Fibroblast of lung (primary cell): ENCODE data around the gene ZNF581.

Experiments
- EZH2 ChIP-seq: IDR thresholded peaks from 2 replicates; pipeline ENCODE4 v1.5.1; 2012; ENCODE audit warnings: low read length, control low read depth, mild to moderate bottlenecking; ENCODE audit errors: missing control alignments
- TF ChIP-seq, protein P1 (sequence below), 2 donors: IDR thresholded peaks in 1 of 2; conservative IDR thresholded peaks in 1 of 2; 1 replicate in 1 of 2; 2 replicates in 1 of 2; pipeline ENCODE4 v1.5.1; 2011 to 2012; ENCODE audit warnings: low read length in 2 of 2, control low read depth in 1 of 2, inconsistent platforms in 1 of 2, low read depth in 1 of 2, mild to moderate bottlenecking in 1 of 2

GRCh38 chr19:55605207-55605636 lies 38.2 kb upstream of the ZNF581 start:
- TF ChIP-seq, protein P1, sequence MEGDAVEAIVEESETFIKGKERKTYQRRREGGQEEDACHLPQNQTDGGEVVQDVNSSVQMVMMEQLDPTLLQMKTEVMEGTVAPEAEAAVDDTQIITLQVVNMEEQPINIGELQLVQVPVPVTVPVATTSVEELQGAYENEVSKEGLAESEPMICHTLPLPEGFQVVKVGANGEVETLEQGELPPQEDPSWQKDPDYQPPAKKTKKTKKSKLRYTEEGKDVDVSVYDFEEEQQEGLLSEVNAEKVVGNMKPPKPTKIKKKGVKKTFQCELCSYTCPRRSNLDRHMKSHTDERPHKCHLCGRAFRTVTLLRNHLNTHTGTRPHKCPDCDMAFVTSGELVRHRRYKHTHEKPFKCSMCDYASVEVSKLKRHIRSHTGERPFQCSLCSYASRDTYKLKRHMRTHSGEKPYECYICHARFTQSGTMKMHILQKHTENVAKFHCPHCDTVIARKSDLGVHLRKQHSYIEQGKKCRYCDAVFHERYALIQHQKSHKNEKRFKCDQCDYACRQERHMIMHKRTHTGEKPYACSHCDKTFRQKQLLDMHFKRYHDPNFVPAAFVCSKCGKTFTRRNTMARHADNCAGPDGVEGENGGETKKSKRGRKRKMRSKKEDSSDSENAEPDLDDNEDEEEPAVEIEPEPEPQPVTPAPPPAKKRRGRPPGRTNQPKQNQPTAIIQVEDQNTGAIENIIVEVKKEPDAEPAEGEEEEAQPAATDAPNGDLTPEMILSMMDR (conservative IDR thresholded peaks at IDR 0.05 in 1 of 2, IDR thresholded peaks at IDR 0.05 in 1 of 2; ENCODE audit: low read depth in 1 of 2, low read length in 2 of 2) = no peak
- no peak for TF ChIP-seq EZH2
